CD4-positive, alpha-beta memory T cell (primary cell): Measurements from ENCODE around the gene WDR55. TPM values are rescaled to one million over a fixed set of nuclear protein-coding genes. Genes with fewer than 3 reads are reported as not detected.
"Not testable (repeated sequence)": the region's sequence is repeated elsewhere in the genome, so short reads cannot be mapped to it uniquely, and the experiment has no call there.

Source experiments
- CTCF ChIA-PET: fragments of 350-600 bp; sonication (Branson Sonifier 250); formaldehyde crosslinking; loops from one replicate; lab custom pipeline; 2021; ENCODE audit warnings: inconsistent platforms; ENCODE audit not compliant: partially characterized antibody; lab: Charles Lee
- POLR2A ChIA-PET: fragments of 350-600 bp; sonication (Branson Sonifier 250); formaldehyde crosslinking; loops from one replicate; lab custom pipeline; 2021; ENCODE audit not compliant: partially characterized antibody; lab: Charles Lee
- DNase-seq, 5 donors: peaks; one replicate each; pipeline versions ENCODE4 v3.0.0 to v3.0.0-alpha.2; 2020 to 2022; ENCODE audit warnings: mixed read lengths in 1 of 5
- H3K27ac ChIP-seq: one replicate; pipeline ENCODE4 v1.7.0; 2013; ENCODE audit warnings: low read depth, low read length
- H3K27me3 ChIP-seq: 2 replicates; pipeline ENCODE4 v1.7.0; 2013; ENCODE audit warnings: mild to moderate bottlenecking, low read length, moderate library complexity; ENCODE audit not compliant: insufficient read depth
- H3K36me3 ChIP-seq: 2 replicates; pipeline ENCODE4 v1.7.0; 2013; ENCODE audit warnings: mild to moderate bottlenecking, low read length, moderate library complexity; ENCODE audit not compliant: insufficient read depth
- H3K4me1 ChIP-seq: 2 replicates; pipeline ENCODE4 v1.7.0; 2013; ENCODE audit warnings: mild to moderate bottlenecking, low read length, moderate library complexity; ENCODE audit not compliant: insufficient read depth
- H3K4me3 ChIP-seq, 2 donors: one replicate each; pipeline ENCODE4 v1.7.0; 2013; ENCODE audit warnings: low read length in 2 of 2, mild to moderate bottlenecking in 1 of 2
- H3K9me3 ChIP-seq, 2 donors: one replicate each; pipeline ENCODE4 v1.7.0; 2013; ENCODE audit warnings: low read length in 2 of 2, control low read depth in 1 of 2; ENCODE audit not compliant: control insufficient read depth in 1 of 2
- H3K27ac Mint-ChIP-seq, 7 donors: one replicate each; pipeline ENCODE4 v1.8.0; 2020 to 2021; ENCODE audit warnings: mixed read lengths in 7 of 7, mild to moderate bottlenecking in 6 of 7, inconsistent platforms in 3 of 7, moderate library complexity in 3 of 7
- H3K27me3 Mint-ChIP-seq, 2 donors: one replicate each; pipeline ENCODE4 v1.8.0; 2020 to 2021; ENCODE audit warnings: mixed read lengths in 2 of 2
- H3K36me3 Mint-ChIP-seq, 2 donors: one replicate each; pipeline ENCODE4 v1.8.0; 2020 to 2021; ENCODE audit warnings: mixed read lengths in 2 of 2, inconsistent platforms in 1 of 2, mild to moderate bottlenecking in 1 of 2
- H3K4me1 Mint-ChIP-seq, 4 donors: one replicate each; pipeline ENCODE4 v1.8.0; 2020 to 2021; ENCODE audit warnings: mixed read lengths in 4 of 4, mild to moderate bottlenecking in 1 of 4
- H3K4me3 Mint-ChIP-seq, 8 donors: one replicate each; pipeline ENCODE4 v1.8.0; 2020 to 2021; ENCODE audit warnings: mixed read lengths in 8 of 8, mild to moderate bottlenecking in 7 of 8, moderate library complexity in 6 of 8, inconsistent platforms in 3 of 8
- H3K9me3 Mint-ChIP-seq, 8 donors: one replicate each; pipeline ENCODE4 v1.8.0; 2020 to 2021; ENCODE audit warnings: mixed read lengths in 8 of 8, mild to moderate bottlenecking in 5 of 8, inconsistent platforms in 3 of 8, moderate library complexity in 1 of 8
- intact Hi-C: fragments of 100-400 bp; cut with micrococcal nuclease; formaldehyde crosslinking; loops from one replicate; pipeline ENCODE4 v1.15.1; 2023
- polyA plus RNA-seq, 2 donors: library from polyadenylated mRNA; unstranded; fragments of 300-500 nt; fragmentation: Illumina TruSeq; gene quantifications; one replicate each; pipeline ENCODE4 v1.2.3, GENCODE V29; 2021
- total RNA-seq, 2 experiments: library from RNA; stranded (reverse); gene quantifications; one replicate each; pipeline ENCODE4 v1.2.3, GENCODE V29; 2021

The WDR55 gene
- total RNA-seq = 10 to 100 TPM; 47.1 to 49.6 TPM
- polyA plus RNA-seq = 10 to 100 TPM; 12.4 to 19.5 TPM

DNA sequence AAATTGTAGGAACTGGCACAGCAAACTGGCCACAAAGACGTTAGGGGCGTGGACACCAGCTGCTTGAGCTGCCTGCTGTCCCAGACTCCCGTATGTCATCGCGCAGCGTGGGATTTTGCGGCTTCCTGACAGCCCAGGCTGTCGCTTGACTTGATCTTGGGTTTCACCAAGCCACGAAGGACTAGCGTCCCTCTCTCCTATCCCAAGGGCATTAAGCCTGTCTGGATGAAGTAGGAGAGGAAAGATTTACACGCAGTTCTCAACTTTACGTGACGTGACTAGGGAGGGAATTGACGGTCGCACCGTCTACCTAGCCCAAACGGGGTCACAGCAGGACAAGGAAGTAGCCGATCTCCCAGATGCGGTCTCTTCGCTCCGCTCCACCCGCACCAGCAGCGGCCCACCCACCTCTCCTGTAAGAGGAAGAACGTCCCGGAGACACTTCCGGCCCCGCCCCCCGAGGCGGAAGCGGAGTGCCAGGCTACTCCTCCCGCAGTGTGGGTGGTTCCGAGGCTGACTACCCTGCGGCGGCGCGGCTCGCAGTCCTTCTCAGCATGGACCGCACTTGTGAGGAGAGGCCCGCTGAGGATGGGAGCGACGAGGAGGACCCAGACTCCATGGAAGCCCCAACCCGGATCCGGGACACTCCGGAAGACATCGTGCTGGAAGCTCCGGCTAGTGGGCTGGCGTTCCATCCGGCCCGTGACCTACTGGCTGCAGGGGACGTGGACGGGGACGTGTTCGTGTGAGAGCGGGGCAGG, at the start of gene WDR55:
Gene WDR55, plus strand, starts transcription at position 546 of the 761 bp plus-strand sequence. Its CDS starts 9 bp downstream, at position 555.
- Histone ChIP-seq H3K36me3 (peaks cover 51% of the 10 kb centered on the region), H3K9me3 (no peaks in the 10 kb centered on the region), H3K27ac (peak within 1 kb of the TSS; percentile 95), H3K27me3 (no peaks in the 10 kb centered on the region), H3K4me3 (peak within 1 kb of the TSS; percentile 90 to 98), H3K4me1 (peaks cover 20% of the 10 kb centered on the region)
- peak within 1 kb of the TSS; percentile 96 to 99 (median 98) for H3K4me3 Mint-ChIP-seq
- POLR2A ChIA-PET = interaction anchor here (0.6 to 5.4 kb wide), 19 partner anchors 10 to 263 kb away, joined by 3 to 74 read pairs (median 6); partner anchors contain the start of genes ANKHD1, CD14, EIF4EBP3 and HARS1
- intact Hi-C loops = loop anchor here (1.0 to 2.0 kb wide), 7 partner anchors 17 to 263 kb away; partner anchors contain the start of genes ANKHD1, APBB3, HARS1 and HARS2
- DNase-seq = peak; percentile 94 to 99 (median 94)
- peak within 1 kb of the TSS; percentile 98 to 99 (median 99) for H3K27ac Mint-ChIP-seq
- peaks cover 27 to 52% (median 34%) of the 10 kb centered on the region in 4 donors for H3K4me1 Mint-ChIP-seq
- H3K27me3 Mint-ChIP-seq = no peaks in the 10 kb centered on the region
- peaks cover 39 to 78% of the 10 kb centered on the region in 2 donors for H3K36me3 Mint-ChIP-seq
- CTCF ChIA-PET = interaction anchor here (1.2 to 1.6 kb wide), 3 partner anchors 17 to 54 kb away, joined by 3 to 7 read pairs (median 4); partner anchors contain the start of genes IK and NDUFA2
- peaks cover 0 to 3% (median 0%) of the 10 kb centered on the region in 8 donors for H3K9me3 Mint-ChIP-seq

GRCh38 chr5:140622301-140622700, 42.4 kb upstream of the WDR55 start:
- CTCF ChIA-PET = interaction anchor here (1.2 kb wide), 1 partner anchor 11 kb away, joined by 4 read pairs; the partner anchor contains the start of gene CD14
- Histone ChIP-seq H3K9me3 (no peaks in the 10 kb centered on the region), H3K36me3 (no peaks in the 10 kb centered on the region), H3K27ac (no peak overlapping the region), H3K4me3 (no peak overlapping the region), H3K4me1 (no peaks in the 10 kb centered on the region), H3K27me3 (no peaks in the 10 kb centered on the region)
- DNase-seq = no peak
- Mint-ChIP-seq H3K36me3 (no peaks in the 10 kb centered on the region), H3K4me1 (no peaks in the 10 kb centered on the region), H3K9me3 (peaks cover 0 to 2% (median 0%) of the 10 kb centered on the region in 8 donors), H3K4me3 (no peak overlapping the region), H3K27ac (no peak overlapping the region), H3K27me3 (peaks cover 4 to 5% of the 10 kb centered on the region in 2 donors)
- POLR2A ChIA-PET = no interaction called here
- intact Hi-C loops = no loop called here

- H3K36me3 Mint-ChIP-seq, H3K4me3 Mint-ChIP-seq, H3K27ac ChIP-seq, DNase-seq, intact Hi-C loops, H3K4me1 Mint-ChIP-seq, H3K27me3 ChIP-seq, H3K4me3 ChIP-seq, H3K27ac Mint-ChIP-seq, H3K9me3 ChIP-seq, H3K27me3 Mint-ChIP-seq, H3K36me3 ChIP-seq, POLR2A ChIA-PET, H3K9me3 Mint-ChIP-seq, H3K4me1 ChIP-seq: not testable (repeated sequence)
- CTCF ChIA-PET = interaction anchor here (1.2 kb wide), 1 partner anchor 10 kb away, joined by 4 read pairs; the partner anchor contains the start of gene CD14
These were observed 41.6 kb upstream of the WDR55 start for GRCh38 chr5:140623061-140623460.

DNA sequence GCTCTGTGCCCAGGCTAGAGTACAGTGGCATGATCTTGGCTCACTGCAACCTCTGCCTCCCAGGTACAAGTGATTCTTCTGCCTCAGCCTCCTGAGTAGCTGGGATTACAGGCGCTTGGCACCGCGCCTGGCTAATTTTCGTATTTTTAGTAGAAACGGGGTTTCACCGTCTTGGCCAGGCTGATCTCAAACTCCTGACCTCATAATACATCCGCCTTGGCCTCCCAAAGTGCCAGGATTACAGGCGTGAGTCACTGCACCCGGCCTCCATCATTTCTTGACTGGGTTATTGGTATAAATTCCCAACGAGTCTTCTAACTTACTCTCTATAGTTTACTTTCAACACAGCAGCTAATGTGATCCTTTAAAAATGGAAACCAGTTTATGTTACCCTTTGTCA, 39.8 kb upstream of the WDR55 start:
- H3K27me3 Mint-ChIP-seq, H3K9me3 ChIP-seq, H3K27ac ChIP-seq, H3K27ac Mint-ChIP-seq, POLR2A ChIA-PET, H3K4me3 ChIP-seq, H3K4me1 ChIP-seq, H3K4me1 Mint-ChIP-seq, H3K36me3 ChIP-seq, H3K36me3 Mint-ChIP-seq, intact Hi-C loops, DNase-seq, H3K9me3 Mint-ChIP-seq, H3K4me3 Mint-ChIP-seq, H3K27me3 ChIP-seq: not testable (repeated sequence)
- CTCF ChIA-PET = interaction anchor here (0.7 to 1.0 kb wide), 2 partner anchors 10 to 135 kb away, joined by 3 read pairs; no protein-coding TSS in a partner anchor

- H3K27ac ChIP-seq = no peak overlapping the region
- H3K4me1 ChIP-seq = peaks cover 7% of the 10 kb centered on the region
- no peaks in the 10 kb centered on the region for H3K9me3 ChIP-seq
- no peak overlapping the region for H3K27ac Mint-ChIP-seq
- ChIA-PET POLR2A (interaction anchor here (1.0 kb wide), 1 partner anchor 227 kb away, joined by 3 read pairs; no protein-coding TSS in a partner anchor), CTCF (no interaction called here)
- H3K4me1 Mint-ChIP-seq = peaks cover 4 to 19% (median 9%) of the 10 kb centered on the region in 4 donors
- no peaks in the 10 kb centered on the region for H3K36me3 Mint-ChIP-seq
- no peaks in the 10 kb centered on the region for H3K27me3 ChIP-seq
- no peak for DNase-seq
- peaks cover 3% of the 10 kb centered on the region in 2 donors for H3K27me3 Mint-ChIP-seq
- H3K36me3 ChIP-seq = no peaks in the 10 kb centered on the region
- H3K9me3 Mint-ChIP-seq = peaks cover 0 to 6% (median 2%) of the 10 kb centered on the region in 8 donors
- intact Hi-C loops = no loop called here
- H3K4me3 Mint-ChIP-seq = no peak overlapping the region
- H3K4me3 ChIP-seq = no peak overlapping the region
These were observed 36.7 kb upstream of the WDR55 start for GRCh38 chr5:140627972-140628371.

DNA sequence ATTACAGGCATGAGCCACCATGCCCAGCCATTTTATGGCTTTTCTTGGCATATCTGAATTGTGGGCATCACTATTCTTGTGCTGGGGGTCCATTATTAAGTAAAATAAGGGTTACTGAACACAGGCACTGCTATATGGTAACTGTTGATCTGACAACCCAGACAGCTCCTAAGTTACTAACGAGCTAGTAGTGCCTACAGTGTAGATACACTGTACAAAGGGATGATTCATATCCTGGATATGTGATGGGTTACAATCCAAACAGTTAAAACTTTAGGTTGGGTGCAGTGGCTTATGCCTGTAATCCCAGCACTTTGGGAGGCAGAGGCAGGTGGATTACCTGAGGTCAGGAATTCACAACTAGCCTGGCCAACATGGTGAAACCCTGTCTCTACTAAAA, 36.0 kb upstream of the WDR55 start:
- H3K27ac ChIP-seq = no peak overlapping the region
- peaks cover 8 to 26% (median 14%) of the 10 kb centered on the region in 4 donors for H3K4me1 Mint-ChIP-seq
- H3K4me3 Mint-ChIP-seq = no peak overlapping the region
- peaks cover 13% of the 10 kb centered on the region for H3K4me1 ChIP-seq
- no peaks in the 10 kb centered on the region for H3K36me3 ChIP-seq
- intact Hi-C loops = no loop called here
- peaks cover 0 to 7% (median 2%) of the 10 kb centered on the region in 8 donors for H3K9me3 Mint-ChIP-seq
- no peak overlapping the region for H3K27ac Mint-ChIP-seq
- ChIA-PET POLR2A (no interaction called here), CTCF (no interaction called here)
- DNase-seq = no peak
- H3K27me3 Mint-ChIP-seq = peaks cover 3% of the 10 kb centered on the region in 2 donors
- no peaks in the 10 kb centered on the region for H3K36me3 Mint-ChIP-seq
- H3K4me3 ChIP-seq = no peak overlapping the region
- H3K27me3 ChIP-seq = no peaks in the 10 kb centered on the region
- no peaks in the 10 kb centered on the region for H3K9me3 ChIP-seq
